GM23248 (cell line): ENCODE data around the gene GPN2. TPM values are rescaled to one million over a fixed set of nuclear protein-coding genes. Genes with fewer than 3 reads are reported as not detected.
A peak's percentile ranks its signal among the peaks of the same experiment; 100 is the strongest.

ENCODE experiments used
- DNase-seq: peaks from one replicate; pipeline ENCODE4 v3.0.0-alpha.2; 2015
- H2AFZ ChIP-seq: fragments of 200-600 bp; sonication (generic); 2 replicates; pipeline ENCODE4 v1.6.1; 2016; ENCODE audit warnings: antibody characterized with exemption
- H3F3A ChIP-seq: fragments of 200-600 bp; sonication (generic); 2 replicates; pipeline ENCODE4 v1.6.1; 2016; ENCODE audit warnings: mild to moderate bottlenecking, antibody characterized with exemption, mixed run types; ENCODE audit not compliant: insufficient read depth
- H3K27ac ChIP-seq: fragments of 200-600 bp; sonication (generic); 2 replicates; pipeline ENCODE4 v1.5.1; 2016; ENCODE audit warnings: mild to moderate bottlenecking
- H3K27me3 ChIP-seq: fragments of 200-600 bp; sonication (generic); replicated peaks from 2 replicates; pipeline ENCODE4 v1.6.1; 2016; ENCODE audit warnings: mild to moderate bottlenecking; ENCODE audit not compliant: insufficient read depth
- H3K36me3 ChIP-seq: fragments of 200-600 bp; sonication (generic); 2 replicates; pipeline ENCODE4 v1.6.1; 2016; ENCODE audit warnings: low read depth, mild to moderate bottlenecking
- H3K4me1 ChIP-seq: fragments of 200-600 bp; sonication (generic); 2 replicates; pipeline ENCODE4 v1.6.1; 2016; ENCODE audit warnings: mild to moderate bottlenecking; ENCODE audit not compliant: insufficient read depth
- H3K4me2 ChIP-seq: fragments of 200-600 bp; sonication (generic); one replicate; pipeline ENCODE4 v1.6.1; 2016; ENCODE audit warnings: mild to moderate bottlenecking; ENCODE audit not compliant: unreplicated experiment
- H3K4me3 ChIP-seq: fragments of 200-600 bp; sonication (generic); 2 replicates; pipeline ENCODE4 v1.5.1; 2016; ENCODE audit warnings: mild to moderate bottlenecking
- H3K79me2 ChIP-seq: fragments of 200-600 bp; sonication (generic); 2 replicates; pipeline ENCODE4 v1.6.1; 2016; ENCODE audit warnings: mild to moderate bottlenecking; ENCODE audit not compliant: insufficient read depth
- H3K9ac ChIP-seq: fragments of 200-600 bp; sonication (generic); 2 replicates; pipeline ENCODE4 v1.6.1; 2016; ENCODE audit warnings: mild to moderate bottlenecking
- H3K9me2 ChIP-seq: fragments of 200-600 bp; sonication (generic); 2 replicates; pipeline ENCODE4 v1.6.1; 2016; ENCODE audit warnings: mixed run types, mild to moderate bottlenecking, moderate library complexity; ENCODE audit not compliant: insufficient read depth
- H3K9me3 ChIP-seq: fragments of 200-600 bp; sonication (generic); one replicate; pipeline ENCODE4 v1.6.1; 2017; ENCODE audit warnings: low read depth
- H4K20me1 ChIP-seq: fragments of 200-600 bp; sonication (generic); 2 replicates; pipeline ENCODE4 v1.6.0; 2016; ENCODE audit not compliant: insufficient read depth
- EZH2 ChIP-seq: fragments of 200-600 bp; sonication (generic); IDR thresholded peaks from 2 replicates; pipeline ENCODE4 v1.6.1; 2018; ENCODE audit warnings: antibody characterized with exemption, mild to moderate bottlenecking; ENCODE audit not compliant: insufficient read depth, poor library complexity, severe bottlenecking
- EZH2phosphoT487 ChIP-seq: fragments of 200-600 bp; sonication (generic); IDR thresholded peaks from 2 replicates; pipeline ENCODE4 v1.6.1; 2018; ENCODE audit warnings: antibody characterized with exemption, moderate library complexity, mild to moderate bottlenecking, low read depth; ENCODE audit not compliant: insufficient read depth
- WGBS, 2 experiments: methylation state at CpG; one replicate each; pipeline ENCODE4 v1.1.6; 2015 to 2017; ENCODE audit warnings: low lambda C conversion rate in 2 of 2, low coverage in 1 of 2; ENCODE audit errors: missing lambda C conversion rate in 2 of 2; 5-methylcytosine and 5-hydroxymethylcytosine counted together
- in situ Hi-C: fragments of 300-500 bp; cut with MboI; formaldehyde crosslinking; loops from 2 replicates; pipeline ENCODE4 v1.15.0; 2020
- polyA plus RNA-seq: library from polyadenylated mRNA; unstranded; fragments of >200 nt; fragmentation: Nextera tagmentation; extraction: Ambion mirVana; gene quantifications from 2 replicates; pipeline ENCODE4 v1.2.1, GENCODE V29; 2016
- total RNA-seq: library from RNA; depleted of rRNA; stranded (reverse); fragments of >200 nt; shearing (Covaris generic); gene quantifications from 2 replicates; pipeline ENCODE4 v1.2.3, GENCODE V29; 2014

Gene GPN2
- total and polyA plus RNA-seq, 2 experiments from 2014 or later: 11.9 to 27.9 TPM

- WGBS, 2 experiments: 65 to 69% methylated on average over 3 of the region's 3 CpGs
- Histone ChIP-seq H3K4me1 (peaks cover 4% of the 10 kb centered on the region), H3K9ac (no peak overlapping the region), H3K4me2 (no peak overlapping the region), H3F3A (peaks cover 14% of the 10 kb centered on the region; the same call in 1 of the 2 replicates), H3K36me3 (no peaks in the 10 kb centered on the region), H3K4me3 (no peak overlapping the region), H3K9me3 (no peaks in the 10 kb centered on the region), H3K79me2 (no peaks in the 10 kb centered on the region), H2AFZ (no peak overlapping the region), H3K27me3 (no peaks in the 10 kb centered on the region), H3K9me2 (no peaks in the 10 kb centered on the region), H4K20me1 (no peaks in the 10 kb centered on the region), H3K27ac (no peak overlapping the region)
- in situ Hi-C loops: no loop called here
- no peak for TF ChIP-seq EZH2
- no peak for TF ChIP-seq EZH2phosphoT487
- DNase-seq: no peak
Observed at GRCh38 chr1:26909951-26910342, 19.9 kb upstream of the GPN2 start.

DNA sequence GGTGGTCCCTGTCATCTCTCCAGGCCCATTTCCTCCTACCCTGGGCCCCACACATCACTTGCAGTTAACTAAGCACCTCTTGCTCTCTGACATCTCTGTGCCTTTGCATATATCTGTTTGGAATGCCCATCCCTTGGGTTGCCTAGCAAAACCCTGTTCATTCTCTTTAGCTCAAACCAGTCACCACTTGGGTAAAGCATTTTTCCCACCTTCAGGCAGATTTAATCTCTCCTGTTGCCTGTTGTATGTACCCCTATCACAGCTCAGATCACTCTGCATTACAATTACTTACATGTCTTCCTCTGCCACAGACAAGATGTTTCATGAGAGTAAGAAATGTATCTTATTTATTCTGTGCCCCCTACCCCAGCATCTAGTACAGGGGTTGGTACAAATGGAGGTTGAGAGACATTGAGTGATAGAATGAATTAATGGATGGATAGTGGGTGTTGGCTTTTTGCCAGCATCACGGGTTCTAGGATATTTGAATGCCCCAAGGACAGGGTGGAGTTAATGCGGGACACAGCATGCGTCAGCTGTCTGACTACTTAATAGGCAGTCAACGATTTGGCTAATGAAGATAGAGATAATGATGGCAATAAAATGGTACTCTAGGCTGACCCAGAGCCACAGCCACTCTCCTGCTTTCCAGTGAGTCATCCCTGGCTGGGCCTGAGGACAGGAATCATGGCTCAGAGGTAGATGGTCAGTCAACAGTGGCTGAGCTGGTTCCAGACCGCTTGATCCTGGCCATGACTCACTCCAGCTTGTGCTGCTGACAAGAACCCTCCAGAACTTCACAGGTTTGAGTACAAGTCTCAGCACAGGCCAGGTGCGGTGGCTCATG lies 17.2 kb upstream of the GPN2 start:
- peaks cover 4% of the 10 kb centered on the region for H3K4me1 ChIP-seq
- H3K27ac ChIP-seq: peak overlapping the region; percentile 24; the same call in 1 of the 2 replicates
- no peaks in the 10 kb centered on the region for H3K79me2 ChIP-seq
- H4K20me1 ChIP-seq: no peaks in the 10 kb centered on the region
- in situ Hi-C loops: no loop called here
- H3K9me3 ChIP-seq: no peaks in the 10 kb centered on the region
- no peak for TF ChIP-seq EZH2
- TF ChIP-seq EZH2phosphoT487: no peak
- peak overlapping the region; percentile 6 for H3K4me2 ChIP-seq
- no peak overlapping the region for H3K9ac ChIP-seq
- DNase-seq: peak; percentile 95
- WGBS, 2 experiments: 34 to 41% methylated on average over 6 of the region's 6 CpGs
- no peaks in the 10 kb centered on the region for H3K9me2 ChIP-seq
- H3K36me3 ChIP-seq: no peaks in the 10 kb centered on the region
- H3F3A ChIP-seq: peaks cover 14% of the 10 kb centered on the region; the same call in 1 of the 2 replicates
- H2AFZ ChIP-seq: no peak overlapping the region
- H3K27me3 ChIP-seq: no peaks in the 10 kb centered on the region
- no peak overlapping the region for H3K4me3 ChIP-seq

DNA sequence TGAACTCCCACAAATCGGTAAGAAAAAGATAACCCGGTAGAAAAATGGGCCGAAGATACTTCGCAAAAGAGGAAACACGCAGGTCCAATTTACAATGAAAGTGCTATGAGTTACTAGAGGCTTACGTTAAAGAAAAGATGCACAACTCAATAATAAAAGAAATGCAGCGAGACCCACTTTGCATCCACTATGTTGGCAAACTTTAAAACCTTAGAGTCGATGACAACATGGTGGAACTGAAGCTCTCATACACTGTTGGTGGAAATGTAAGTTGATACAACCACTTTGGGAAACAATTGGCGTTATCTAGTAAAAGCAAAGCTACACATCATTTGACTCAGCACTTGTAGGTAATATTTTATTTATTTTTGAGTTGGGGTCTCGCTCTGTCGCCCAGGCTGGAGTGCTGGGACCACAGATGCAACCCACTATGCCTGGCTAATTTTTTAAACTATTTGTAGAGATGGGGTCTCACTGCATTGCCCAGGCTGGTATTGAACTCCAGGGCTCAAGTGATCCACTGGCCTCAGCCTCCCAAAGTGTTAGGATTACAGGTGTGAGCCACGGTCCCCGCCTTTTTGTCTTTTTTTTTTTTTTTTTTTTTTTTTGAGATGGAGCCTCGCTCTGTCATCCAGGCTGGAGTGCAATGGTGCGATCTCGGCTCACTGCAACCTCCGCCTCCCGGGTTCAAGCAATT lies 10.9 kb upstream of the GPN2 start:
- peak overlapping the region; percentile 99 for H2AFZ ChIP-seq
- H3K27ac ChIP-seq: peak overlapping the region; percentile 78
- no peaks in the 10 kb centered on the region for H4K20me1 ChIP-seq
- 58 to 70% methylated on average over 13 to 18 of the region's 18 CpGs for WGBS, 2 experiments
- H3K27me3 ChIP-seq: no peaks in the 10 kb centered on the region
- H3F3A ChIP-seq: 0 out of 2 replicates have a peak, but pooled peaks cover 4% of the 10 kb centered on the region
- no peaks in the 10 kb centered on the region for H3K9me2 ChIP-seq
- H3K9ac ChIP-seq: peak overlapping the region; percentile 97
- in situ Hi-C loops: no loop called here
- no peak for TF ChIP-seq EZH2
- TF ChIP-seq EZH2phosphoT487: no peak
- H3K4me2 ChIP-seq: peak overlapping the region; percentile 85
- peak overlapping the region; percentile 94 for H3K4me3 ChIP-seq
- no peaks in the 10 kb centered on the region for H3K9me3 ChIP-seq
- H3K4me1 ChIP-seq: peaks cover 14% of the 10 kb centered on the region
- H3K79me2 ChIP-seq: peaks cover 48% of the 10 kb centered on the region
- no peak for DNase-seq
- H3K36me3 ChIP-seq: peaks cover under 1% of the 10 kb centered on the region; the same call in 1 of the 2 replicates

DNA sequence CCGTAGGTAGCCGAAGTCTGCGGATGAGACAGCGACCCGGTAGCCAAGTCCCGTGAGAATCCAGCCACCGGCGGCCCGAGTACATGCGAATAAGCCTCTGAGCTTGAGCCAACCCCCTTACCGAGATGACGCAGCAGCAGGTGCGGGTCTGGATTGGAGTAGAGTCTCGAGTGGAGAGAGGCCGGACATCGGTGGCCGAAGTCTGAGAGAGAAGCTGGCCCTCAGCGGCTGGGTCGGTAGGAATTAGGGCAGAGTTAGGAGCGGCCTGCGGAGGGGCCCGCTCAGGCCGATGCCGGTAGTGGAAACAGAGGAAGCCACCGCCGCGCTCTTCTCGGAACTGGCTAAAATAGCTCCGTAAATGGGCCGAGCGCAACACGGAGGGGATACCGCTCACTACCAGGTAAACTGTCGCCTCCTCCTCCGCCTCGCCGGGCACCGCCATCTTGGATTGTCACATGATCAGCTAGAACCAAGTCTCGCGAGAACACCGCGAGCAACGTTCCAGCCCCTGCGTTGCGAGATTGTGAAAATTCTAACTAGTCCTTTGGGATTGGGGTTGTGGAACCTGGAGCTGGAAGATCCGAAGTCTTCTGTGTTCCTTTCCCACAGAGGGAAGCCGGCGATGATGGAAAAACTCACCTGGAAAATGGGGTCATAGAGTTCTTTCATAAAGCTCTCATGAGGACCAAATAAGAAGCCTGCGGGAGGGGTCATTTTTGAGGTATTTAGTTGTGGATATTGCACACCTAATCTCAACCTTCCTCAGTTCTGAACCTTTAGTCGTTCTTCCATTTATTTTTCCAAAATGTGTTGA lies 10.1 kb upstream of the GPN2 start, which contains the start of gene GPATCH3:
TSS of gene GPATCH3 (minus strand) at position 467 of the 814 bp plus-strand sequence. CDS start at position 442, 25 bp downstream.
- Histone ChIP-seq H3F3A (0 out of 2 replicates have a peak, but pooled peaks cover 4% of the 10 kb centered on the region), H2AFZ (peak within 1 kb of the TSS; percentile 99), H3K36me3 (peaks cover 3% of the 10 kb centered on the region; the same call in 1 of the 2 replicates), H3K9me2 (no peaks in the 10 kb centered on the region), H4K20me1 (no peaks in the 10 kb centered on the region), H3K4me1 (peaks cover 14% of the 10 kb centered on the region), H3K79me2 (peaks cover 55% of the 10 kb centered on the region), H3K9ac (peak within 1 kb of the TSS; percentile 97), H3K27ac (peak within 1 kb of the TSS; percentile 78), H3K27me3 (no peaks in the 10 kb centered on the region), H3K9me3 (no peaks in the 10 kb centered on the region), H3K4me3 (peak within 1 kb of the TSS; percentile 94), H3K4me2 (peak within 1 kb of the TSS; percentile 85)
- in situ Hi-C loops: no loop called here
- DNase-seq: peak; percentile 97
- TF ChIP-seq EZH2: no peak
- TF ChIP-seq EZH2phosphoT487: no peak
- WGBS, 2 experiments: 1% methylated on average over 48 to 50 of the region's 50 CpGs
